ENCODE results near the gene GRXCR2.

GRXCR2 gene

DNA sequence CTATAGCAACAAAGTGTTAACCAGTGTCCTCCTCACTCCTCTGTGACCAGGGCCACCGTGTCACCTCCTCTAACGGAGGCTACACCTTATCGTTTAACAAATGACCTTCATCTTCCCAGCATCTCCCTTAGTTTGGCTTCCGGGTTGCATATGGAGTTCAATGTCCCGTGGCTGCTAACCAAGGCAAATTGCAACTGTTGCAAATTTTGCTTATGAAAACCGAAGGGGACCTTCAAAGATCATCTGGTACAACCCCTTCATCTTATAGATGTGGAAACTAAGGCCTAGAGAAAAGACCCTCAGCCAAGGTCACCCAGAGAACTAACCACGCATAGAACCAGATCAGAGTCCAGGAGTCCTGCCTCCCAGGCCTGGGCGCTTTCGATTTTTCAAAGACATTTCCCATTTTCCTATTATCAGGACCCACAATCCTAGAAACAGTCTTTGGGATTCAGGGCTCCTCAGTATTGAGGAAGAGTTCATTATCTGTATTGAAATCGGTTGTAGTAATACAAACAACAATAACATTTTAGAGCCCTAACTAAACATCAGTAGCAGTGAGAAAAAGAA lies 39.1 kb downstream of the GRXCR2 start:
- no peak for TF ChIP-seq CTCF (IDR thresholded peaks at IDR 0.05)

GRCh38 chr5:145830594-145830993 lies 42.2 kb downstream of the GRXCR2 start:
- TF ChIP-seq CTCF (IDR thresholded peaks at IDR 0.05) = no peak

- no peak for TF ChIP-seq CTCF (IDR thresholded peaks at IDR 0.05)
Observed at GRCh38 chr5:145829708-145830361, 43.0 kb downstream of the GRXCR2 start.

- TF ChIP-seq CTCF (IDR thresholded peaks at IDR 0.05) = no peak
Observed at GRCh38 chr5:145826895-145827674, 45.7 kb downstream of the GRXCR2 start.

- peak; percentile 81 for TF ChIP-seq CTCF (IDR thresholded peaks at IDR 0.05)
Observed at GRCh38 chr5:145825751-145826180, 47.0 kb downstream of the GRXCR2 start.

DNA sequence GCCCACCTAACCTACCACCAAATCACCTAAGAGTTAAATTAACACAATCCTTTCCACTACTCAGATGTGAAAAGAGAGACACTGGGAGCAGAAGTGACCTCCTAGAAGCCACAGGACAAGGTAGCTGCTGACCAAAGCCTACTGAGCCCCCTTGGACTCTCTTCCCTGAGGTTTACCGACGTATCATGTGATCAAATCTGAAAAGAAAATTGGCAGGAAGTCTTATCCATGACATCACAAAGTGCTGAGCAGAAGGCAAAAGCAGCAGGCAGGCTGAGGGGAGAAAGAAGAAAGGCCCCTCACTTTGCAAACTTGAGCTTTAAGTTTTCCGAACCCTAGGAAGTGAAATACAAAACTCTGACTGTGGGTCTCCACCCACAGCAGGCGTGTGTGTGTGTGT lies 48.8 kb downstream of the GRXCR2 start:
- no peak for TF ChIP-seq CTCF (IDR thresholded peaks at IDR 0.05)

DNA sequence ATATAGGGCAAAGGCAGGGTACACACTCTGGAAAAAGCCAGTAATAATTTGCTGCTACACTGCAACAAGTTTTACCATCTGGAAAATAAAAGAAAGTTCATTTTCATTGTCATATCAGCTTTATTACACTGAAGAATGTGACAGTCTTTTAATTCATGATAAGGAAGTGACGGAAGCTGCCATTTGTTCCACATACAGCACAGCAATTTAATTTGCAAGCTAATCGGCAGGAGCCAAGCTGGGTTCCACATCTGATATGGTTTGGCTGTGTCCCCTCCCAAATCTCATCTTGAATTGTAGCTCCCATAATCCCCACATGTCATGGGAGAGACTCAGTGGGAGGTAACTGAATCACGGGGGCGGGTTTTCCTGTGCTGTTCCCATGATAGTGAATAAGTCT lies 54.2 kb downstream of the GRXCR2 start:
- TF ChIP-seq CTCF (IDR thresholded peaks at IDR 0.05) = no peak
